ENCODE data around the gene ICOSLG. TPM values are rescaled to one million over a fixed set of nuclear protein-coding genes. Genes with fewer than 3 reads are reported as not detected.
"Not testable (repeated sequence)": the region's sequence is repeated elsewhere in the genome, so short reads cannot be mapped to it uniquely, and the experiment has no call there.

The ICOSLG gene
- total and polyA plus RNA-seq, 2 of the 13 experiments (the other 11 are each of a cell fraction or from before 2014, with no cell fraction given) = 0.51 to 1.3 TPM

DNA sequence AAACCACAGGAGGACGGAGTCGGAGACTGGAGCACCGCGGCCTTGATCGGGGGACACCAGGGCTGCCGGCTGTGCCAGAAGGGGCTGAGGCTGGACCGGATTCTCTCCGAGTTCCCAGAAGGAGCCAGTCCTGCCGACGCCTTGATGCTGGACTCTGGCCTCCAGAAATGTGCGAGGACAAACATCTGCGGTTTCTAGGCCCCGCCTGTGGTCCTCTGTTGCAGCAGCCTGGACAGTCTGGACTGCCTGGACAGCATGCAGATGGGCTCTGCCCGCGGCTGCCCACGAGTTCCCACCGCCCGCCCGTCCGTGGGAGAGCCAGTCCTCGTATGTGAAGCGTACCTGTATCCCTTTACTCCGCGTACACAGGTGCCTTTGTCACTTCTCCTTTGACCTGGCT, 34.6 kb downstream of the ICOSLG start:
- H3K9ac ChIP-seq (ENCODE audit: insufficient read depth, low read depth, low read length); H3K9me3 ChIP-seq (ENCODE audit: low read length); H4K20me1 ChIP-seq (ENCODE audit: insufficient read depth, low read length); H3K4me2 ChIP-seq (ENCODE audit: low read depth, low read length); FAIRE-seq; H3K27ac ChIP-seq (ENCODE audit: extremely low read length, insufficient read depth, low read length); H3K79me2 ChIP-seq (ENCODE audit: insufficient read depth, low read length); H3K4me3 ChIP-seq (replicated peaks in 1 of 3; ENCODE audit: insufficient read depth in 1 of 3, low read depth in 2 of 3, low read length in 3 of 3); intact Hi-C loops (cut with micrococcal nuclease; ENCODE audit: unreplicated experiment); H3K27me3 ChIP-seq (ENCODE audit: control insufficient read depth in 1 of 2, insufficient read depth in 2 of 2, low read length in 2 of 2); CTCF ChIA-PET (ENCODE audit: low intra/inter-chr PET ratio, low total read pairs); in situ Hi-C loops (cut with HindIII; ENCODE audit: extremely low pct_ligation_motif_present, low pct_unique_long_range_greater_than_20kb); H3K36me3 ChIP-seq (replicated peaks in 1 of 2; ENCODE audit: control insufficient read depth in 1 of 2, insufficient read depth in 2 of 2, low read length in 2 of 2); DNase-seq (ENCODE audit: low spot score); H2AFZ ChIP-seq (ENCODE audit: low read length); BruUV-seq (replicated peaks); POLR2A ChIA-PET; H3K4me1 ChIP-seq (ENCODE audit: insufficient read depth, low read length): not testable (repeated sequence)
- ATAC-seq = peak; percentile 41; the same call in 2 of the 3 replicates
- WGBS (ENCODE audit: low lambda C conversion rate) = no CpG with 5 or more reads among the region's 24 CpGs

- BruUV-seq (replicated peaks) = not testable (repeated sequence)
Measured at GRCh38 chr21:44202590-44203299, 38.0 kb downstream of the ICOSLG start.

DNA sequence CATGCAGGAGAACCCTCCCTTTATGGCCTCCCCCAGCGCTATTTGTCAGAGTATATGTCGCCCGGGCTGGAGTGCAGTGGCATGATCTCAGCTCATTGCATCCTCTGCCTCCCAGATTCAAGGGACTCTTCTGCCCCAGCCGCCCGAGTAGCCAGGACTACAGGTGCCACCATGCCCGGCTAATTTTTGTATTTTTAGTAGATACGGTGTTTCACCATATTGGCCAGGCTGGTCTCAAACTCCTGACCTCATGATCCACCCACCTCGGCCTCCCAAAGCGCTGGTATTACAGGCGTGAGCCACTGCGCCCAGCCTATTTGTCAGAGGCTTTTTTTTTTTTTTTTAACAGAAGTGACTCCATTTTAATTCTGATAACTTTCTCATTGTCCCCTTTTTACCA, 40.7 kb downstream of the ICOSLG start:
- ATAC-seq; H3K9me3 ChIP-seq (ENCODE audit: low read length); FAIRE-seq; H3K27ac ChIP-seq (ENCODE audit: extremely low read length, insufficient read depth, low read length); H3K4me3 ChIP-seq (replicated peaks in 1 of 3; ENCODE audit: insufficient read depth in 1 of 3, low read depth in 2 of 3, low read length in 3 of 3); H3K27me3 ChIP-seq (ENCODE audit: control insufficient read depth in 1 of 2, insufficient read depth in 2 of 2, low read length in 2 of 2); H3K9ac ChIP-seq (ENCODE audit: insufficient read depth, low read depth, low read length); CTCF ChIA-PET (ENCODE audit: low intra/inter-chr PET ratio, low total read pairs); H3K79me2 ChIP-seq (ENCODE audit: insufficient read depth, low read length); H2AFZ ChIP-seq (ENCODE audit: low read length); DNase-seq (ENCODE audit: low spot score); POLR2A ChIA-PET; in situ Hi-C loops (cut with HindIII; ENCODE audit: extremely low pct_ligation_motif_present, low pct_unique_long_range_greater_than_20kb); H3K36me3 ChIP-seq (replicated peaks in 1 of 2; ENCODE audit: control insufficient read depth in 1 of 2, insufficient read depth in 2 of 2, low read length in 2 of 2); H3K4me1 ChIP-seq (ENCODE audit: insufficient read depth, low read length); intact Hi-C loops (cut with micrococcal nuclease; ENCODE audit: unreplicated experiment); H3K4me2 ChIP-seq (ENCODE audit: low read depth, low read length); BruUV-seq (replicated peaks); H4K20me1 ChIP-seq (ENCODE audit: insufficient read depth, low read length): not testable (repeated sequence)
- WGBS (ENCODE audit: low lambda C conversion rate) = 64% methylated on average over 8 of the region's 11 CpGs

More at GRCh38 chr21:44202590-44203299, 38.0 kb downstream of the ICOSLG start:
- CTCF ChIA-PET (ENCODE audit: low intra/inter-chr PET ratio, low total read pairs); H3K9ac ChIP-seq (ENCODE audit: insufficient read depth, low read depth, low read length); FAIRE-seq; H3K4me2 ChIP-seq (ENCODE audit: low read depth, low read length); DNase-seq (ENCODE audit: low spot score); H4K20me1 ChIP-seq (ENCODE audit: insufficient read depth, low read length); H3K4me1 ChIP-seq (ENCODE audit: insufficient read depth, low read length); H3K4me3 ChIP-seq (replicated peaks in 1 of 3; ENCODE audit: insufficient read depth in 1 of 3, low read depth in 2 of 3, low read length in 3 of 3); H3K36me3 ChIP-seq (replicated peaks in 1 of 2; ENCODE audit: control insufficient read depth in 1 of 2, insufficient read depth in 2 of 2, low read length in 2 of 2); H2AFZ ChIP-seq (ENCODE audit: low read length); in situ Hi-C loops (cut with HindIII; ENCODE audit: extremely low pct_ligation_motif_present, low pct_unique_long_range_greater_than_20kb); H3K9me3 ChIP-seq (ENCODE audit: low read length); intact Hi-C loops (cut with micrococcal nuclease; ENCODE audit: unreplicated experiment); H3K27ac ChIP-seq (ENCODE audit: extremely low read length, insufficient read depth, low read length); H3K79me2 ChIP-seq (ENCODE audit: insufficient read depth, low read length); H3K27me3 ChIP-seq (ENCODE audit: control insufficient read depth in 1 of 2, insufficient read depth in 2 of 2, low read length in 2 of 2); POLR2A ChIA-PET: not testable (repeated sequence)
- WGBS (ENCODE audit: low lambda C conversion rate) = no CpG with 5 or more reads among the region's 30 CpGs
- ATAC-seq = peak; percentile 78
